Measurements from ENCODE around the gene TBC1D22A.

Gene TBC1D22A

GRCh38 chr22:47052236-47053012 is 290.0 kb downstream of the TBC1D22A start:
- DNase-seq (ENCODE audit: low read depth in 2 of 3, low spot score in 2 of 3): no peak

- no peak for DNase-seq (ENCODE audit: low read depth in 2 of 3, low spot score in 2 of 3)
These were observed 290.7 kb downstream of the TBC1D22A start for GRCh38 chr22:47053013-47053725.

- DNase-seq (ENCODE audit: low read depth in 2 of 3, low spot score in 2 of 3): no peak
These were observed 291.3 kb downstream of the TBC1D22A start for GRCh38 chr22:47053726-47054141.

GRCh38 chr22:47054231-47055072 is 292.0 kb downstream of the TBC1D22A start:
- no peak for DNase-seq (ENCODE audit: low read depth in 2 of 3, low spot score in 2 of 3)

GRCh38 chr22:47055073-47055355 is 292.6 kb downstream of the TBC1D22A start:
- DNase-seq (ENCODE audit: low read depth in 2 of 3, low spot score in 2 of 3): no peak

- DNase-seq (ENCODE audit: low read depth in 2 of 3, low spot score in 2 of 3): no peak
These were observed 293.0 kb downstream of the TBC1D22A start for GRCh38 chr22:47055461-47055860.

- DNase-seq (ENCODE audit: low read depth in 2 of 3, low spot score in 2 of 3): no peak
These were observed 293.5 kb downstream of the TBC1D22A start for GRCh38 chr22:47055921-47056320.

GRCh38 chr22:47056361-47056760 is 293.9 kb downstream of the TBC1D22A start:
- DNase-seq (ENCODE audit: low read depth in 2 of 3, low spot score in 2 of 3): no peak

GRCh38 chr22:47056776-47057470 is 294.5 kb downstream of the TBC1D22A start:
- DNase-seq (ENCODE audit: low read depth in 2 of 3, low spot score in 2 of 3): no peak

GRCh38 chr22:47057916-47058585 is 295.6 kb downstream of the TBC1D22A start:
- DNase-seq (ENCODE audit: low read depth in 2 of 3, low spot score in 2 of 3): no peak

GRCh38 chr22:47059076-47059475 is 296.6 kb downstream of the TBC1D22A start:
- no peak for DNase-seq (ENCODE audit: low read depth in 2 of 3, low spot score in 2 of 3)

- DNase-seq (ENCODE audit: low read depth in 2 of 3, low spot score in 2 of 3): no peak
These were observed 297.3 kb downstream of the TBC1D22A start for GRCh38 chr22:47059701-47060161.

GRCh38 chr22:47060718-47061117 is 298.3 kb downstream of the TBC1D22A start:
- DNase-seq (ENCODE audit: low read depth in 2 of 3, low spot score in 2 of 3): no peak

- DNase-seq (ENCODE audit: low read depth in 2 of 3, low spot score in 2 of 3): no peak
These were observed 298.8 kb downstream of the TBC1D22A start for GRCh38 chr22:47061226-47061625.

- no peak for DNase-seq (ENCODE audit: low read depth in 2 of 3, low spot score in 2 of 3)
These were observed 299.7 kb downstream of the TBC1D22A start for GRCh38 chr22:47062126-47062525.

- DNase-seq (ENCODE audit: low read depth in 2 of 3, low spot score in 2 of 3): no peak
These were observed 300.6 kb downstream of the TBC1D22A start for GRCh38 chr22:47063071-47063509.

GRCh38 chr22:47063606-47064005 is 301.2 kb downstream of the TBC1D22A start:
- DNase-seq (ENCODE audit: low read depth in 2 of 3, low spot score in 2 of 3): no peak

GRCh38 chr22:47064016-47064415 is 301.6 kb downstream of the TBC1D22A start:
- no peak for DNase-seq (ENCODE audit: low read depth in 2 of 3, low spot score in 2 of 3)

GRCh38 chr22:47064416-47064815 is 302.0 kb downstream of the TBC1D22A start:
- no peak for DNase-seq (ENCODE audit: low read depth in 2 of 3, low spot score in 2 of 3)

Measured in activated CD8-positive, alpha-beta memory T cell treated with anti-CD3 and anti-CD28 coated beads for 48 hours (primary cell).